Thyroid gland (tissue), 4 donors: ENCODE data around the gene SHROOM3. TPM values are rescaled to one million over a fixed set of nuclear protein-coding genes. Genes with fewer than 3 reads are reported as not detected.

Experiments used
- DNase-seq, 2 donors: peaks; one replicate each; pipeline ENCODE4 v3.0.0-alpha.2; 2019
- H3K27ac ChIP-seq, 3 donors: fragments of 200-600 bp; sonication (generic); 1 replicate in 2 of 3; 2 replicates in 1 of 3; pipeline ENCODE4 v1.5.1; 2016 to 2019; ENCODE audit warnings: mild to moderate bottlenecking in 1 of 3, moderate library complexity in 1 of 3
- H3K27me3 ChIP-seq: fragments of 200-600 bp; sonication (generic); one replicate; pipeline ENCODE4 v1.5.1; 2019
- H3K36me3 ChIP-seq, 2 donors: fragments of 200-600 bp; sonication (generic); one replicate each; pipeline ENCODE4 v1.5.1; 2016 to 2019
- H3K4me1 ChIP-seq, 2 donors: fragments of 200-600 bp; sonication (generic); one replicate each; pipeline ENCODE4 v1.5.1; 2017 to 2019
- H3K4me3 ChIP-seq, 3 donors: fragments of 200-600 bp; sonication (generic); replicated peaks in 1 of 3; 1 replicate in 2 of 3; 2 replicates in 1 of 3; pipeline ENCODE4 v1.5.1; 2016; ENCODE audit warnings: mild to moderate bottlenecking in 1 of 3
- H3K9me3 ChIP-seq: fragments of 200-600 bp; sonication (generic); one replicate; pipeline ENCODE4 v1.5.1; 2017
- POLR2A ChIP-seq, 2 donors: fragments of 450-650 bp; IDR thresholded peaks; one replicate each; pipeline ENCODE4 v1.6.1; 2017; ENCODE audit warnings: antibody characterized with exemption in 2 of 2, mild to moderate bottlenecking in 2 of 2, moderate library complexity in 1 of 2
- WGBS, 2 donors: methylation state at CpG; one replicate each; pipeline ENCODE4 v1.1.5; 2017; 5-methylcytosine and 5-hydroxymethylcytosine counted together
- intact Hi-C: fragments of 100-400 bp; cut with DNase I; formaldehyde crosslinking; loops from one replicate; pipeline ENCODE4 v1.15.1; 2023
- total RNA-seq, 4 donors: library from RNA; depleted of rRNA; stranded (reverse); fragments of >200 nt; gene quantifications; one replicate each; pipeline ENCODE4 v1.2.3, GENCODE V29; 2016
- TF ChIP-seq, protein P1 (sequence below), 6 experiments: fragments of 200-600 bp in 3 of 6; fragments of 450-650 bp in 3 of 6; sonication (generic) in 3 of 6; IDR thresholded peaks; one replicate each; pipeline ENCODE4 v1.5.1; 2016 to 2019; ENCODE audit warnings: antibody characterized with exemption in 6 of 6, mild to moderate bottlenecking in 2 of 6, inconsistent platforms in 1 of 6, moderate library complexity in 1 of 6

SHROOM3 gene
- total RNA-seq, 4 donors from 2014 or later, result 41.7 to 77.8 (median 62.0) TPM

GRCh38 chr4:76657443-76657842 lies 222.4 kb downstream of the SHROOM3 start:
- Histone ChIP-seq H3K9me3 (no peaks in the 10 kb centered on the region), H3K4me3 (no peak overlapping the region), H3K4me1 (no peaks in the 10 kb centered on the region), H3K36me3 (no peaks in the 10 kb centered on the region), H3K27ac (no peak overlapping the region), H3K27me3 (no peaks in the 10 kb centered on the region)
- DNase-seq, result no peak
- TF ChIP-seq, protein P1, sequence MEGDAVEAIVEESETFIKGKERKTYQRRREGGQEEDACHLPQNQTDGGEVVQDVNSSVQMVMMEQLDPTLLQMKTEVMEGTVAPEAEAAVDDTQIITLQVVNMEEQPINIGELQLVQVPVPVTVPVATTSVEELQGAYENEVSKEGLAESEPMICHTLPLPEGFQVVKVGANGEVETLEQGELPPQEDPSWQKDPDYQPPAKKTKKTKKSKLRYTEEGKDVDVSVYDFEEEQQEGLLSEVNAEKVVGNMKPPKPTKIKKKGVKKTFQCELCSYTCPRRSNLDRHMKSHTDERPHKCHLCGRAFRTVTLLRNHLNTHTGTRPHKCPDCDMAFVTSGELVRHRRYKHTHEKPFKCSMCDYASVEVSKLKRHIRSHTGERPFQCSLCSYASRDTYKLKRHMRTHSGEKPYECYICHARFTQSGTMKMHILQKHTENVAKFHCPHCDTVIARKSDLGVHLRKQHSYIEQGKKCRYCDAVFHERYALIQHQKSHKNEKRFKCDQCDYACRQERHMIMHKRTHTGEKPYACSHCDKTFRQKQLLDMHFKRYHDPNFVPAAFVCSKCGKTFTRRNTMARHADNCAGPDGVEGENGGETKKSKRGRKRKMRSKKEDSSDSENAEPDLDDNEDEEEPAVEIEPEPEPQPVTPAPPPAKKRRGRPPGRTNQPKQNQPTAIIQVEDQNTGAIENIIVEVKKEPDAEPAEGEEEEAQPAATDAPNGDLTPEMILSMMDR (IDR thresholded peaks at IDR 0.05), result no peak
- TF ChIP-seq POLR2A (IDR thresholded peaks at IDR 0.05), result no peak
- intact Hi-C loops, result no loop called here
- WGBS, 2 donors, result 82 to 98% methylated on average over 2 of the region's 2 CpGs

- TF ChIP-seq POLR2A (IDR thresholded peaks at IDR 0.05), result no peak
- TF ChIP-seq, protein P1 (IDR thresholded peaks at IDR 0.05), result no peak
- no peak overlapping the region for H3K27ac ChIP-seq
- intact Hi-C loops, result no loop called here
- DNase-seq, result no peak
- 91 to 95% methylated on average over 3 of the region's 3 CpGs for WGBS, 2 donors
- no peaks in the 10 kb centered on the region for H3K4me1 ChIP-seq
- H3K27me3 ChIP-seq, result no peaks in the 10 kb centered on the region
- no peaks in the 10 kb centered on the region for H3K36me3 ChIP-seq
- H3K4me3 ChIP-seq, result no peak overlapping the region
- H3K9me3 ChIP-seq, result no peaks in the 10 kb centered on the region
Measured at GRCh38 chr4:76658231-76659102, 223.4 kb downstream of the SHROOM3 start.

- H3K27ac ChIP-seq, result no peak overlapping the region
- DNase-seq, result peak; percentile 33 to 36
- TF ChIP-seq, protein P1 (IDR thresholded peaks at IDR 0.05), result no peak
- no peak for TF ChIP-seq POLR2A (IDR thresholded peaks at IDR 0.05)
- 43 to 44% methylated on average over 1 of the region's 1 CpG for WGBS, 2 donors
- no peaks in the 10 kb centered on the region for H3K9me3 ChIP-seq
- H3K27me3 ChIP-seq, result no peaks in the 10 kb centered on the region
- no peaks in the 10 kb centered on the region for H3K36me3 ChIP-seq
- no peak overlapping the region for H3K4me3 ChIP-seq
- no peaks in the 10 kb centered on the region for H3K4me1 ChIP-seq
- intact Hi-C loops, result no loop called here
Measured at GRCh38 chr4:76659103-76659490, 224.1 kb downstream of the SHROOM3 start.

DNA sequence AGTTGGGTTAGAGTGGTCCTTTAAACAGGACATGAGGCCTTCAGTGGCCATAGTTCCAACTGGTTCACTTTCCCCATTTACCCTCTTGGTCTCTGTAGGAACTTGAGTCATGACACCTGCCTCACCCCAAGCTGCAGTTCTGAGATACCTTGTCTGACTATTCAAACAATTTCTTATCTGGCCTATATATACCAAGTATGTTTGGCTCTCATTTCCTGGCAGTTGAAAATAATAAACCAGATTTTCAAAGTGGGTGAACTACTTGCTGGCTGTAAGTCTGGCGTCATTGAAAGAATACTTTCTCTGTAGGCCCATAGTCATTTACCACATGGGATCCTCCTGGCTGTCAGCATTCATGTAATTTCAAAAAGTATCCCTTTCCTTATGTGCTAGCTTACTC lies 228.8 kb downstream of the SHROOM3 start:
- WGBS, 2 donors, result 89 to 100% methylated on average over 1 of the region's 1 CpG
- no peak for DNase-seq
- H3K9me3 ChIP-seq, result no peaks in the 10 kb centered on the region
- no peak overlapping the region for H3K4me3 ChIP-seq
- no peak overlapping the region for H3K27ac ChIP-seq
- H3K36me3 ChIP-seq, result no peaks in the 10 kb centered on the region
- TF ChIP-seq, protein P1 (IDR thresholded peaks at IDR 0.05), result no peak
- no peak for TF ChIP-seq POLR2A (IDR thresholded peaks at IDR 0.05)
- H3K27me3 ChIP-seq, result no peaks in the 10 kb centered on the region
- H3K4me1 ChIP-seq, result peaks cover 6 to 7% of the 10 kb centered on the region in 2 donors
- intact Hi-C loops, result no loop called here

DNA sequence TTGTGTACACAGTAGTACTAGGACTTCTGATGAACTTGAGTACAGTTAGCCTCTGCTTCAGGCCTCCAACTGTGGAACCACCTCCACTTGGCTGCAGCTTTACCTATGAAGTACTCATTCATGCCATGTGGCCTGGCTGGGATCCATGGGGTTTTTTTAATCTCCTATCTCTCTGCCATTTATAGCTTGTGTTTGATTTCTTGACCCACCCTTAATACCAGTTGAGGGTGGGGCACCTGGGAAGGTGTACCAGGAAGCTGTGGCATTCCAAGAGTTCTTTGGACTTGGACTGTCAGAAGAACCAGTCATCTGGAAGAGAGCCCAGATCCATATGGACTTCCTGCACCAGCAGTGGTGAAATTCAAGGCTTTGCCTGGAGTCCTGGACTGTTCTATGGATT lies 230.1 kb downstream of the SHROOM3 start:
- peak in 1 of 2 donors; percentile 12 for DNase-seq
- TF ChIP-seq, protein P1 (IDR thresholded peaks at IDR 0.05), result no peak
- TF ChIP-seq POLR2A (IDR thresholded peaks at IDR 0.05), result no peak
- Histone ChIP-seq H3K36me3 (no peaks in the 10 kb centered on the region), H3K27me3 (no peaks in the 10 kb centered on the region), H3K4me3 (no peak overlapping the region), H3K9me3 (no peaks in the 10 kb centered on the region), H3K4me1 (peaks cover 6 to 7% of the 10 kb centered on the region in 2 donors), H3K27ac (no peak overlapping the region)
- intact Hi-C loops, result no loop called here
